Peyer's patch (tissue), 4 donors: ENCODE results near the gene PUSL1.

Source experiments
- POLR2A ChIP-seq, 2 donors: fragments of 450-650 bp; IDR thresholded peaks; one replicate each; pipeline ENCODE4 v1.5.1; 2017; ENCODE audit warnings: antibody characterized with exemption in 2 of 2, mild to moderate bottlenecking in 2 of 2, moderate library complexity in 2 of 2
- TF ChIP-seq, protein P1 (sequence below), 6 experiments: fragments of 450-650 bp in 4 of 6; fragments of 200-600 bp in 2 of 6; sonication (generic) in 1 of 6; IDR thresholded peaks; one replicate each; pipeline ENCODE4 v1.5.1; 2017 to 2019; ENCODE audit warnings: antibody characterized with exemption in 6 of 6, mild to moderate bottlenecking in 3 of 6, moderate library complexity in 1 of 6

DNA sequence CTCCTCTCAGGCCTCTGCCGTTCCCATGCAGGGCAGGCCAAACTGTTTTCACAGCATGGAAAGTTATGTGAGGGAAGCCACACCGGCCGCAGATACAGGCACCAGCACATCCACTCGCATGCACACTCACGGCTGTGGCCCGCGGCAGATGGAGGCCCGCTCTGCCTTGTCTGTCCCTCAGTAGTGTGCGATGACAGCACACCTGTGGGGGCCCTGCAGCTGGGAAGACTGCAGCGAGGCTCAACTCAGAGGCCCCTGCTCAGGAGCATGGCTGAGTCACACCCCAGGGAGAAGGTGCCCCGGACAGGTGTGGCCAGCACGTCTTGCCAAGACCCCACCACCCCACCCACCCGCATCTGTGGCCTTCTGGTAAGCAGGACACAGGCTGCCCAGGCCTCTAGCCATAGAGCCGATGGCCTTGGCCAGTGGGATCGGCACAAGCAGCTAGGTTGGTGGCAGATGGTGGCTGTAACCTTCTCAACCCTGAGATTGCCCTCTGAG is 33.4 kb upstream of the PUSL1 start:
- TF ChIP-seq, protein P1, sequence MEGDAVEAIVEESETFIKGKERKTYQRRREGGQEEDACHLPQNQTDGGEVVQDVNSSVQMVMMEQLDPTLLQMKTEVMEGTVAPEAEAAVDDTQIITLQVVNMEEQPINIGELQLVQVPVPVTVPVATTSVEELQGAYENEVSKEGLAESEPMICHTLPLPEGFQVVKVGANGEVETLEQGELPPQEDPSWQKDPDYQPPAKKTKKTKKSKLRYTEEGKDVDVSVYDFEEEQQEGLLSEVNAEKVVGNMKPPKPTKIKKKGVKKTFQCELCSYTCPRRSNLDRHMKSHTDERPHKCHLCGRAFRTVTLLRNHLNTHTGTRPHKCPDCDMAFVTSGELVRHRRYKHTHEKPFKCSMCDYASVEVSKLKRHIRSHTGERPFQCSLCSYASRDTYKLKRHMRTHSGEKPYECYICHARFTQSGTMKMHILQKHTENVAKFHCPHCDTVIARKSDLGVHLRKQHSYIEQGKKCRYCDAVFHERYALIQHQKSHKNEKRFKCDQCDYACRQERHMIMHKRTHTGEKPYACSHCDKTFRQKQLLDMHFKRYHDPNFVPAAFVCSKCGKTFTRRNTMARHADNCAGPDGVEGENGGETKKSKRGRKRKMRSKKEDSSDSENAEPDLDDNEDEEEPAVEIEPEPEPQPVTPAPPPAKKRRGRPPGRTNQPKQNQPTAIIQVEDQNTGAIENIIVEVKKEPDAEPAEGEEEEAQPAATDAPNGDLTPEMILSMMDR (IDR thresholded peaks at IDR 0.05), result no peak
- no peak for TF ChIP-seq POLR2A (IDR thresholded peaks at IDR 0.05)
